NT2/D1 (cell line): ENCODE results near the gene TTI1.

Experiments
- DNase-seq: peaks from one replicate; pipeline ENCODE4 v3.0.0-alpha.2; 2011; ENCODE audit warnings: low read depth, low spot score
- H3K27me3 ChIP-seq: 2 replicates; pipeline ENCODE4 v1.6.0; 2011; ENCODE audit warnings: mild to moderate bottlenecking; ENCODE audit not compliant: insufficient read length, insufficient read depth
- H3K36me3 ChIP-seq: 2 replicates; pipeline ENCODE4 v1.6.1; 2011; ENCODE audit warnings: mild to moderate bottlenecking, low read length, mixed read lengths; ENCODE audit not compliant: insufficient read depth, insufficient read length
- H3K4me1 ChIP-seq: 2 replicates; pipeline ENCODE4 v1.5.1; 2011; ENCODE audit not compliant: insufficient read depth, insufficient read length
- H3K4me3 ChIP-seq: 2 replicates; pipeline ENCODE4 v1.5.1; 2011; ENCODE audit warnings: low read depth; ENCODE audit not compliant: insufficient read length
- H3K9ac ChIP-seq: 2 replicates; pipeline ENCODE4 v1.6.0; 2011; ENCODE audit warnings: low read depth; ENCODE audit not compliant: insufficient read length
- H3K9me3 ChIP-seq: 2 replicates; pipeline ENCODE4 v1.5.1; 2011; ENCODE audit warnings: mild to moderate bottlenecking, low read length; ENCODE audit not compliant: insufficient read depth
- SUZ12 ChIP-seq: IDR thresholded peaks from 2 replicates; pipeline ENCODE4 v1.6.1; 2011; ENCODE audit not compliant: insufficient read length, insufficient read depth; ENCODE audit errors: extremely low read depth
- YY1 ChIP-seq: IDR thresholded peaks from 2 replicates; pipeline ENCODE4 v1.6.1; 2011; ENCODE audit not compliant: insufficient read length, insufficient read depth
- ZNF274 ChIP-seq: IDR thresholded peaks from 2 replicates; pipeline ENCODE4 v1.6.1; 2011; ENCODE audit warnings: mild to moderate bottlenecking, low read depth, low read length

Gene TTI1

DNA sequence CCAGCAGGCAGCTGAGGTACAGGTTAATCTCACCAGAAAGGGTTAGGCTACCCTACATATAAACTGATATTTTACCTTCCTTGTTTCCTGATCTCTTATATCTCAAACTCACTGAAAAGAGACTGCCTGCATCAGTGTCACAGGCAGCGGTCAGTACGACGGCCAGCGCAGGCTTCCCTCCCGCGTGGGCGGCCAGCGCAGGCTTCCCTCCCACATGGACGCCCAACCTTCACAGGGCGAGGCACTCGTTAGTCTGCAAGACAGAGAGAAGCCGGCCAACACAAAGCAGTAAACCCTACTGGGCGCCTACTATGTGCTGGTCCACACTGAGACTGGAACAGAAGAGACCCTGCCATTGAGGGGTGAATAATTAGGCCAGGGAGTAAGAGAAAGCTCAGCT lies 33.0 kb downstream of the TTI1 start:
- H3K9me3 ChIP-seq: no peaks in the 10 kb centered on the region
- no peaks in the 10 kb centered on the region for H3K27me3 ChIP-seq
- DNase-seq: no peak
- TF ChIP-seq YY1: no peak
- TF ChIP-seq ZNF274: no peak
- TF ChIP-seq SUZ12: no peak
- H3K4me1 ChIP-seq: no peaks in the 10 kb centered on the region
- no peak overlapping the region for H3K9ac ChIP-seq
- no peak overlapping the region for H3K4me3 ChIP-seq
- peaks cover 90% of the 10 kb centered on the region for H3K36me3 ChIP-seq

- Histone ChIP-seq H3K9ac (no peak overlapping the region), H3K36me3 (peaks cover 96% of the 10 kb centered on the region), H3K27me3 (no peaks in the 10 kb centered on the region), H3K9me3 (no peaks in the 10 kb centered on the region), H3K4me1 (no peaks in the 10 kb centered on the region), H3K4me3 (no peak overlapping the region)
- DNase-seq: no peak
- no peak for TF ChIP-seq ZNF274
- TF ChIP-seq YY1: no peak
- no peak for TF ChIP-seq SUZ12
Observed at GRCh38 chr20:37999526-38000263, 33.6 kb downstream of the TTI1 start.

- Histone ChIP-seq H3K4me1 (peaks cover 6% of the 10 kb centered on the region), H3K9ac (no peak overlapping the region), H3K27me3 (no peaks in the 10 kb centered on the region), H3K4me3 (no peak overlapping the region), H3K9me3 (no peaks in the 10 kb centered on the region), H3K36me3 (peaks cover 94% of the 10 kb centered on the region)
- no peak for DNase-seq
- no peak for TF ChIP-seq YY1
- no peak for TF ChIP-seq SUZ12
- TF ChIP-seq ZNF274: no peak
Observed at GRCh38 chr20:37997516-37997915, 35.7 kb downstream of the TTI1 start.

GRCh38 chr20:37995856-37996605 lies 37.2 kb downstream of the TTI1 start:
- Histone ChIP-seq H3K9me3 (no peaks in the 10 kb centered on the region), H3K36me3 (peaks cover 91% of the 10 kb centered on the region), H3K4me1 (peaks cover 6% of the 10 kb centered on the region), H3K9ac (no peak overlapping the region), H3K4me3 (no peak overlapping the region), H3K27me3 (no peaks in the 10 kb centered on the region)
- TF ChIP-seq ZNF274 (no peak), SUZ12 (no peak), YY1 (no peak)
- no peak for DNase-seq

DNA sequence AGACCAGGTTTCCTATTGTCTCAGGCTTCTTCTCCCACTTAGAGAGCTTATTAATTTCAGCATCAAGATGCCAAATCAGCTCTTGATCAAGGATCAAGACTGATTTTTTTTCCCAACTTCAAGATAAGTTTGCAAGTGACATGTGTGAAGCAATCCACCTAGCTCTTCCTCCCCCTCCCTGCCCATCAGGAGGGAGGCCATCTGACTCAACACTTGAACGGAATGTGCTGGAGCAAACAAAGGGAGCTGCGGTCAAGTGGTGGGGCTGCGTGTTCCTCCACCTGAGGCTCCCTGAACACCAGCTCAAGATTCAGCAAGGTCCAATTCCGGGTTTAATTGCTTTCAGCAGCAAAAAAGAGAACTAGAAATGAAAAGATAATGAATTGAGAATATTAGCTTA lies 38.7 kb downstream of the TTI1 start:
- Histone ChIP-seq H3K9me3 (no peaks in the 10 kb centered on the region), H3K9ac (no peak overlapping the region), H3K4me3 (no peak overlapping the region), H3K27me3 (no peaks in the 10 kb centered on the region), H3K4me1 (peaks cover 6% of the 10 kb centered on the region), H3K36me3 (peaks cover 84% of the 10 kb centered on the region)
- peak; percentile 23 for DNase-seq
- no peak for TF ChIP-seq SUZ12
- TF ChIP-seq ZNF274: no peak
- no peak for TF ChIP-seq YY1

GRCh38 chr20:37992802-37993409 lies 40.4 kb downstream of the TTI1 start:
- Histone ChIP-seq H3K9me3 (no peaks in the 10 kb centered on the region), H3K36me3 (peaks cover 83% of the 10 kb centered on the region), H3K4me1 (peaks cover 6% of the 10 kb centered on the region), H3K27me3 (no peaks in the 10 kb centered on the region), H3K4me3 (no peak overlapping the region), H3K9ac (no peak overlapping the region)
- TF ChIP-seq ZNF274 (no peak), SUZ12 (no peak), YY1 (no peak)
- DNase-seq: no peak

DNA sequence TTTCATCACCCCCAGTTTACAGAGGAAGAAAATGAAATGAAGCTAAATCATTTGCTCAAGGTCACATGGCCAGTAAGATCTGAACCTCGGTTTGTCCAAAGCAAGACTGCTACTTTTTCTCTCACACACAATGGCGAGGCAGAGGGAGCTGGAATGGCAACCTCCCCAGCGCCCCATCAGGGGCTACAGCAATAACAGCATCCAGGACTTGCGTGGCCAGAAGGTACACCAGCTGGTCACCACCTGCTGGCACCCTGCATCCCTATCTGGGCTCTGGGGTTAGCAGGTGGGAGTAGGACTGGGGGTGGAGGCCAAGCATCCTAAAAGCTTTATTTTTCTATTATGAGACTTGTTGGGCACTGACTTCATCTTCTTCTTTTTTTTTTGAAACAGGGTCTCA lies 41.3 kb downstream of the TTI1 start:
- Histone ChIP-seq H3K4me1 (peaks cover 6% of the 10 kb centered on the region), H3K27me3 (no peaks in the 10 kb centered on the region), H3K36me3 (peaks cover 78% of the 10 kb centered on the region), H3K9me3 (no peaks in the 10 kb centered on the region), H3K4me3 (no peak overlapping the region), H3K9ac (no peak overlapping the region)
- TF ChIP-seq SUZ12: no peak
- no peak for TF ChIP-seq YY1
- TF ChIP-seq ZNF274: no peak
- no peak for DNase-seq
